Measurements from ENCODE around the gene CALU. TPM values are rescaled to one million over a fixed set of nuclear protein-coding genes. Genes with fewer than 3 reads are reported as not detected.

Gene CALU
- total RNA-seq, 1 donor from 2014 or later: 210 TPM

GRCh38 chr7:128791121-128791971 is 52.2 kb downstream of the CALU start, which contains the start of gene CCDC136:
CCDC136 (plus strand) TSS chr7:128791968; CDS start chr7:128792412, 444 bp downstream.
- no peak for TF ChIP-seq CTCF (IDR thresholded peaks at IDR 0.05; ENCODE audit: insufficient read depth, low read length, poor library complexity, severe bottlenecking)
- peak within 1 kb of the TSS; percentile 57 for H3K4me3 ChIP-seq (ENCODE audit: low read depth, low read length)
- H3K36me3 ChIP-seq (ENCODE audit: control insufficient read depth, insufficient read depth, low read length): no peaks in the 10 kb centered on the region
- DNase-seq (ENCODE audit: low read depth): no peak
- peaks cover 16% of the 10 kb centered on the region for H3K27me3 ChIP-seq (ENCODE audit: control insufficient read depth, insufficient read depth, low read length)

DNA sequence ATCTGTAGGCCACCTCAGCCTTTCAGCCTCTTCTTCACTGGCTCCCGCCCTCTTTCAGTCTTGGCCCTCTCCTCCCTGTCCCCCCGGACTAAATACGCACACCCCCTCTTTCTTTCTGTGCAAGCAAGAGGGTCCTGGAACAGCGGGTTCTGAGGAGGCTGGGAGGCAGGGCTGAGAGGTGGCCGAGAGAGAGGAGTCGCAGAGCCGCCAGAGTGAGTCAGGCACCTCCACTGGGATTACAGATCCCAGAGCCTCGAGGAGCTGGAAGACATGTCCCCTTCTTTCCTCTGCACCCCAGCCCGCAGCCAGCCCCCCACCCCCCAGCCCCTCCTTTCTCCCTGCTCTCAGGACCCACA is 52.8 kb downstream of the CALU start:
- peak overlapping the region; percentile 57 for H3K4me3 ChIP-seq (ENCODE audit: low read depth, low read length)
- no peaks in the 10 kb centered on the region for H3K36me3 ChIP-seq (ENCODE audit: control insufficient read depth, insufficient read depth, low read length)
- no peak for TF ChIP-seq CTCF (IDR thresholded peaks at IDR 0.05; ENCODE audit: insufficient read depth, low read length, poor library complexity, severe bottlenecking)
- no peak for DNase-seq (ENCODE audit: low read depth)
- peaks cover 16% of the 10 kb centered on the region for H3K27me3 ChIP-seq (ENCODE audit: control insufficient read depth, insufficient read depth, low read length)

DNA sequence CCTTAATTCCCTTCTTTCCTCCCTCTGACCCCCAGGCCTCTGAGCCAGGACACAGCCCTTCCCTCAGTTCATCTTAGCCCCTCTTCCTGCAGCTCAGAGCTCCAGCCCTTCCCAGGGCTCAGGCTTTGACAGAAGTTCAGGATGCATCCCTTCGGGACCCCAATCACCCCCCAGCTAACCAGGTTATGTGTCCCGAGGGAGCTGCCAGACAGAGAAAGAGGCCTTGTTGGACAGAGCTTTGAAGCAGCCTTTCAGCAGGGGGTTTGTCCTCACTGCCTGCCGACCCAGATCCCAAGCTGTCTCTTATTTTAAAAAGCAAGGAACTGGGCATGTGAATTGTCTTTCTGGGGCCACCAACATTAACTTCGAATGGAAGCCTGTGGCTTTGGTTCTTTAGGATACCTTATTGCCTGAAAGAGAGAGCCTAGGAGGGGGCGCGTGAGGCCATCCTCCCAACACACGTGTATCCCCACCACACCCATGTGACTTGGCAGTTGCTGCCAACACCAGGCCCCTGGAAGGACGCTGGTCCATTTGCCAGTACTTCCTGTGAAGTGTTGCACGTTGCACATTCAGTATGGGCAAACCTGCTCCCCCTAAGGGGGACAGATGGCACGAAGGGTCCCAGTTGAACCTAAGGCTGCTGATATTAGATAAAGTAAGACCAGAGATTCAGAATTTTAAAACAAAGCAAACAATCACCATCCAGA is 53.5 kb downstream of the CALU start:
- no peak for TF ChIP-seq CTCF (IDR thresholded peaks at IDR 0.05; ENCODE audit: insufficient read depth, low read length, poor library complexity, severe bottlenecking)
- Histone ChIP-seq H3K27me3 (ENCODE audit: control insufficient read depth, insufficient read depth, low read length) (peaks cover 16% of the 10 kb centered on the region), H3K36me3 (ENCODE audit: control insufficient read depth, insufficient read depth, low read length) (no peaks in the 10 kb centered on the region), H3K4me3 (ENCODE audit: low read depth, low read length) (no peak overlapping the region)
- DNase-seq (ENCODE audit: low read depth): no peak

DNA sequence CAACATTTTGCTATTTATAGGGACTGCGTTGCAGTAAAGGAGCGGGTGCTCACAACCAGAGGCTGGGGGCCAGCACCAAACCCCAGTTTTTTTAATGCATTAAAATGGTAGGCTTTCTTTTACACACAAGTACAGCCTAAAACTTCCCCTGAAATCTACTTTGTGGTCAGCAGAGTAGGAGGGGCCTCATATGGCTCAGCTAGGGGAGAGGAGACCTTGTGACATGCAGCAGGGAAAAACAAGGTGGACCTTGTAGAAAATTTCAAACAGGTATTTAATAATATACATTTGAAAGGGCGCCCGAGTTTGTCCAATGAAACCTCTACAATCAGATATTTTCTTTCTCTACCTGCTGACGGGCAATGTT is 54.0 kb downstream of the CALU start:
- no peak for TF ChIP-seq CTCF (IDR thresholded peaks at IDR 0.05; ENCODE audit: insufficient read depth, low read length, poor library complexity, severe bottlenecking)
- Histone ChIP-seq H3K27me3 (ENCODE audit: control insufficient read depth, insufficient read depth, low read length) (peaks cover 16% of the 10 kb centered on the region), H3K4me3 (ENCODE audit: low read depth, low read length) (no peak overlapping the region), H3K36me3 (ENCODE audit: control insufficient read depth, insufficient read depth, low read length) (no peaks in the 10 kb centered on the region)
- DNase-seq (ENCODE audit: low read depth): no peak

DNA sequence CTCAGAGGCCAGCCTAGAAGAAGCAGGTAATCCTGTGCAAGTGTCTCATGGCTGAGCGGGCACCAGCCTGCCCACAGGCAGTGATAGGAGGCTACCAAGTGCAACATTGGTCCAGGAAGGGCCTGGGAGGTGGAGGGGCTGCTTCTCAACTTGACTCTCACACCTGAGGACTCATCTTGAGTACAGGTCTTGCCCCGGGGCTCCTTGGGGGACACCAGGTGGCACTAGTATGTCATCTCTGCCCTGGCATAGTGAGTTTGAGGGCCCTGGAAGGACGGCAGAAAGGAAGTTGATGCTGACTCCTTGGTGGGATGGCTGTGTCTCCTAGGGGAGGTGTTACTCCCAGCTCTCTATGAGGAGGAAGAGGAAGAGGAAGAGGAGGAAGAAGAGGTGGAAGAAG is 54.9 kb downstream of the CALU start:
- no peak for DNase-seq (ENCODE audit: low read depth)
- Histone ChIP-seq H3K36me3 (ENCODE audit: control insufficient read depth, insufficient read depth, low read length) (no peaks in the 10 kb centered on the region), H3K4me3 (ENCODE audit: low read depth, low read length) (no peak overlapping the region), H3K27me3 (ENCODE audit: control insufficient read depth, insufficient read depth, low read length) (peaks cover 9% of the 10 kb centered on the region)
- TF ChIP-seq CTCF (IDR thresholded peaks at IDR 0.05; ENCODE audit: insufficient read depth, low read length, poor library complexity, severe bottlenecking): peak; percentile 6

Measured in kidney epithelial cell (primary cell).